Measurements from ENCODE around the gene APELA.

DNA sequence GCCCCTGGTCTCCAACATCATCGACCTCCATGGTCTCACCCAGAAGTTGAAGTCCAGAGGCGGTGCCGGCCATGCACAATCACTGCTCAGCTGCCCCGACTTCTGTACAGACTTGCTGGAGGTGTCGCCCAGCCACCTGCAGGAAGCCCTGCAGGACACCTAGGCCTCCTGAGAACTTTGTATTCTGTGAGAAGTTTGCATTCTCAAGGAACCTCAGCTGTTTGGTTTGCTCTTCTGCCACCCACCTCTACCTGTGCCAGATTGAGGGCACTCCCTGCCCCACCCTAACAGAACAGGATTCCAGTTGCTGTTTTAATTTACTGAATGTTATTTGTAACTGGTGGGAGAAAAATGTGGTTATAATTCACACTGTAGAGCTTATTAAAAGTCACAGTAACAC lies 53.7 kb downstream of the APELA start:
- TF ChIP-seq RCOR1 (IDR thresholded peaks at IDR 0.05; ENCODE audit: insufficient replicate concordance, low read length): no peak
- TF ChIP-seq, protein P1, sequence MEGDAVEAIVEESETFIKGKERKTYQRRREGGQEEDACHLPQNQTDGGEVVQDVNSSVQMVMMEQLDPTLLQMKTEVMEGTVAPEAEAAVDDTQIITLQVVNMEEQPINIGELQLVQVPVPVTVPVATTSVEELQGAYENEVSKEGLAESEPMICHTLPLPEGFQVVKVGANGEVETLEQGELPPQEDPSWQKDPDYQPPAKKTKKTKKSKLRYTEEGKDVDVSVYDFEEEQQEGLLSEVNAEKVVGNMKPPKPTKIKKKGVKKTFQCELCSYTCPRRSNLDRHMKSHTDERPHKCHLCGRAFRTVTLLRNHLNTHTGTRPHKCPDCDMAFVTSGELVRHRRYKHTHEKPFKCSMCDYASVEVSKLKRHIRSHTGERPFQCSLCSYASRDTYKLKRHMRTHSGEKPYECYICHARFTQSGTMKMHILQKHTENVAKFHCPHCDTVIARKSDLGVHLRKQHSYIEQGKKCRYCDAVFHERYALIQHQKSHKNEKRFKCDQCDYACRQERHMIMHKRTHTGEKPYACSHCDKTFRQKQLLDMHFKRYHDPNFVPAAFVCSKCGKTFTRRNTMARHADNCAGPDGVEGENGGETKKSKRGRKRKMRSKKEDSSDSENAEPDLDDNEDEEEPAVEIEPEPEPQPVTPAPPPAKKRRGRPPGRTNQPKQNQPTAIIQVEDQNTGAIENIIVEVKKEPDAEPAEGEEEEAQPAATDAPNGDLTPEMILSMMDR (conservative IDR thresholded peaks at IDR 0.05; ENCODE audit: low read depth, low read length): no peak
- TF ChIP-seq SMC3 (IDR thresholded peaks at IDR 0.05; ENCODE audit: low read depth, low read length): no peak
- no peak for TF ChIP-seq MXI1 (IDR thresholded peaks at IDR 0.05; ENCODE audit: borderline replicate concordance, low read depth, low read length)
